ENCODE measurements around the gene CIC.
"Not testable (repeated sequence)": the region's sequence is repeated elsewhere in the genome, so short reads cannot be mapped to it uniquely, and the experiment has no call there.

Gene CIC

DNA sequence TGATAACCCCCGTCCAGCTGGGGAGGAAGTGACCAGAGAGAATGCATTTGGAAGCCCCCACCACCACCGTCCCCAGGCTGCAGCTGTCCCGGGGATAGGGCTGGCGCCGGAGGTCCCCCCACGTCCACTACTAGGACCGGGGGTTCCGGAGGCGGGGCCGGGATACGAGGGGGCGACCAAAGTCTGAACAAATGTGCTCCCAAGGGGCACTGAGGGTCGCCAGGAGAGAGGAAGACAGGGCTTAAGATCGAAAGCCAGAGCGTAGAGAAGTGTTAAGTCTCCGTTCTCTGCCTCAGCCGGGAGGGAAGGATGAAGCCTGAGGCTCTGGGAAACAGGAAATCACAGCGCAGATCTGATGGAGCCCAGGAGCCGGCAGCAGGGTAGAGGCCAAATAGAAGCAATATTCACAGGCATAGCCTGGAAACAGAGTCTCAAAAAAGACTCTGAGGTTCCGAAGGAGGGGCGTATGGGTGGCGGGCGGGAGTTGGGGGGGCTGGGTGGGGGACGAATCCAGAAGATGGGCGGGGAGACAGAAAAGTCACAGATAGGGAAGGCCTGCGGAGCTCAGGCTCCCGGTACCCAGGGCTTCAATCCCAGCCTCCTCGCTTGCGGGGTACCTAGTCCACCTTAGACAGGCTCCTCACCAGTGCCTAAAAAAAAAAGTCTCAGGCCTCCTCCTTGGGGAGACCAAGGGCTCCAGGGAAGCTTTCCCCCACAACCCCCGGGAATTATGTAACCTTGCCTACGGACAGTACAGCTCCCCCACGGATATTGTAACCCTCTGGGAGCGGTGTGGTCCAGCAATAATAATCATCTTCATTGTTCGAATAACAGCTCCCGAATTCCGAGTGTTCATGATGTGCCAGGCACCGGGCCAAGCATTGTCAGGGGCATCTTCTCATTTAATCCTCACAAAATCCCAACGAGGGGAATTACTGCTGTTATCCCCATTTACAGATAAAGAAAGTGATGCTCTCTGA, 13.0 kb upstream of the CIC start:
- FAIRE-seq = no peak

DNA sequence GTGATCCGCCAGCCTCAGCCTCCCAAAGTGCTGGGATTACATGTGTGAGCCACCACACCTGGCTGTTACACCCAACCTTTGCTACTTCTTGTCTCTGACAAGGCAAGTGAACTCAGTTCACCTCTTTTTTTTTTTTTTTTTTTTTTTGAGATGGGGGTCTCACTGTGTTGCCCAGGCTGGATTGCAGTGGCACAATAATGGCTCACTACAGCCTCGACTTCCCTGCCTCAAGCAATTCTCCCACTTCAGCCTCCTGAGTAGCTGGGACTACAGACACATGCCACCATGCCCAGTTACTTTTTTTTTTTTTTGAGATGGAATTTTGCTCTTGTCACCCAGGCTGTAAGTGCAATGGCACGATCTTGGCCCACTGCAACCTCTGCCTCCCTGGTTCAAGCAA, 11.2 kb upstream of the CIC start:
- not testable (repeated sequence) for FAIRE-seq

DNA sequence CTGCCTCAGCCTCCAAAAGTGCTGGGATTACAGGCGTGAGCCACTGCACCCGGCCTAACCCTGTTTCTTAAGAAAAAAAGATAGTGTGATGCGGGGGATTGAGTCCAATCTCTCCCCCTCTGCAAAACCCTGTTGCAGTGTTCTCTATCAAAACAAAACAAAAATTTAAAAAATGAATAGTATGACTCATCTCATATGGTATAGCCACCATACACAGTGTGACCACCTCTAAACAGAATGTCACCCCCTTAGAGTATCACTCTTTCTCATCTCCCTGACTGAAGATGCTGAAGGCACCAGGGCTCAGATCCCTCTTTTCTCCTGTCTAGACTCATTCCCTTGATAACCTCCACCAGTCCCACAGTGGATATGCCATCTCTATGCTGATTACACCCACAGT, 7.3 kb upstream of the CIC start:
- FAIRE-seq = no peak

DNA sequence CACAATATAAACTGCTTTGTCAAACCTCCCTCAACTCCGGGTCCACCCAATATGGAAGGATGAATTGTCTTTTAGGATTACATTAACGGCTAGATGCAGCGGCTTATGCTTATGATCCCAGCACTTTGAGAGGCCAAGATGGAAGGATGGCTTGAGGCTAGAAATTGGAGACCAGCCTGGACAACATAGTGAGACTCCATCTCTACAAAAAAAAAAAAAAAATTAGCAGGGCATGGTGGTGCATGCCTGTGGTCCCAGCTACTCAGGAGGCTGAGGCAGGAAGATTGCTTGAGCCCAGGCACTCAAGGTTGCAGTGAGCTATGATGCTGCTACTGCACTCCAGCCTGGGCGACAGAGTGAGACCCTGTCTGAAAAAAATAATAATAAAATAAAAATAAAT, 2.9 kb upstream of the CIC start:
- not testable (repeated sequence) for FAIRE-seq

DNA sequence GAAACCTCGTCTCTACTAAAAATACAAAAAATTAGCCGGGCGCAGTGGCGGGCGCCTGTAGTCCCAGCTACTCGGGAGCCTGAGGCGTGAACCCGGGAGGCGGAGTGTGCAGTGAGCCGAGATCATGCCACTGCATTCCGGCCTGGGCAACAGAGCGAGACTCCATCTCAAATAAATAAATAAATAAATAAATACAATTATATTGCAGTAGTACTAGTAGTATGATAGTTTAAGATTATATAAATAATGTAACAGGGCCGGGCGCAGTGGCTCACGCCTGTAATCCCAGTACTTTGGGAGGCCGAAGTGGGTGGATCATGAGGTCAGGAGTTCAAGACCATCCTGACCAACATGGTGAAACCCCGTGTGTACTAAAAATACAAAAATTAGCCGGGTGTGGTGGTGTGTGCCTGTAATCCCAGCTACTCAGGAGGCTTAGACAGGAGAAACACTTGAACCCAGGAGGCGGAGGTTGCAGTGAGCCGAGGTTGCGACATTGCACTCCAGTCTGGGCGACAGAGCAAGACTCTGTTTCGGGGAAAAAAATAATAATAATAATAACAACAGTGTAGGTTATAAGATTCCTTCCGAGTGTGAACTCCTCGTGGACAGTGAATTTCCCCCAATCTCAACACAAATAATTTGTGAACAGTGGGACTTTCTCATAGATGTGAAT, 2.0 kb upstream of the CIC start:
- not testable (repeated sequence) for FAIRE-seq

DNA sequence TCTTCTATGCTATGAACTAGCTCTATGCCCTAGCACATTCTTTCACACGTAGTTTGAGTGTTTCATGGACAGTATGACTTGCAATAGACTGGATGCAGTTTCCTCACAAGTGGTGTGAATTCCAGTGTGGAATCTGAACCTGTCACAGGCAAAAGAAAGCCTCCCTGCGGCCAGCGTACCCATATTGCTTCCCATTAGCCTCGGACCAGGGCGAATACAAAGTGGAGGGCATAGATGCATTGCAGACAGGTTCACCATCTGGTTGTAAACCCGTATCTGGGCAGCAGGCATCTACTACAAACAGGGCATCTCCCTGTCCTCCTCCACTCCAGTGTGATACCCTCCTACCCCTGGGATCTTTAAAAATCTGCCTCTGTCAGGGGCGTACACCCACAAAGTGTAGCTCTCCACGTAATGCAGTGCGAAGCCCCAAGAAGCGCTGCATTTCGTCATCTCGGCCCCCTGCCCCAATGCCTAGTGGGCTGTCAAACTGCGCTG, 1.4 kb upstream of the CIC start:
- FAIRE-seq = no peak

DNA sequence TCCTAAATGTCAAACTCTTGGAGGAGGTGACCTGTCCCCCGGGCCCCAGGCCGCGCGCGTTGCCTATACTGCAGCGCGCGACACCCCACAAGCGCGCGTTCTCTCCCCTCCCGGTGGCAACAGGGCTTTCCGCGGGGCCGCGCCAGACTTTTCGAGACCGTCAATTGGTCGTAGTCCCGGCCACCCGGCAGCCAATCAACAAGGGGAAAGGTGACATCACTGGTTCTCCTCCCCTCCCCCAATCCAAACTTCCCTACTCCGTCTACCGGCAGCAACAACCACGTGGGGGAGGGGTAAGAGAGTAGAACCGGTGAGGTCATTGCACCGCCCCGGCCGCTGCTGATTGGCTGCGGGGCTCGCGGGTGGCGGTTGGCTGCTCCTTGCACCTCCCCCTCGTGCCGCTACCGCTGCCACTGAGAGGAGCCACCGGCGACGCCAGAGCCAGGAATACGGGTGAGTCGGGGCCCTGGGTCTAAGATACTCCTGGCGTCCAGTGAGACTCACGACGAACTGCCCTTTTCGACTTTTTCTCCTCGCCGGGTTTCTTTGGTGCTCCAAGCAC, 829 bp upstream of the CIC start:
- FAIRE-seq = no peak

DNA sequence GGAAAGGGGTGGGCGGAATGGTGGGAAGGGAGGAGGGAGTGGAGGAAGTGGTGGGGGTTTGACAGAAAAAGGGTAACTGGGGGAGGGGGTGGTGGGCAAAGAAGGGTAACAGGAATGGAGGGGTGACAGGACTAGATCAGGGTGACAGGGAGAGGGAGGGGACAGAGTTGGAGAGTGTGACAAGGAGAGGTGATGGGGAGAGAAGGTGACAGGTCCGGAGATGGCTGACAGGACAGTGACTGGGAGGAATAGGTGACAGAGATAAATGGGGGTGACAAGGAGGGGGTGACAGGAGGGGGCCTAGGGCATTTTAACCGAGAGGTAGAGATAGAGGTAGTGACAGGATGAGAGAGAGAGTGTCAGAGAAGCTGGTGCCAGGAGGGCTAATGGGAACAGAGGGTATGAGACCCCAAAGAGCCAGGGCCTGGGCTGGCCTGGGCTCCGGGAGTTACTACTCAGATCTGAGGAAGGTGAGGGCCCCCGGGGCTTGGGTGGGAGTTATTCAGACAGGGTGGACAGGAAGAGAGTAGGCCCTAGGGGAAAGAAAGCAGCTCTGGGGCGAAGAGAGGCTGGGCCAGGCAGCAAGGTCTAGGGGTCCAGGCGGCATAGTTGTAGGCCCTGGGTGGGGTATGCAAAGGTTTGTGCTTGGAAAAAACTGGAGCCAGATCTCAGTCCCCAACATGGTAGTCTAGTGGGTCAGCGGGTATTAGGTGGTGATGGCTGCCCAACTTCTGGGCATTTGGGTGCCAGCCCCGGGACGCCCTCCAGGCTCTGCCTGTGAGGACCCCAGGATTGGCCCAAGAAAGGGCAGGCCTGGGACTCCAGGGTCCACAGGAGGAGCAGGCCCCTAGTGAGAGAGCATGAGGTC, 660 bp downstream of the CIC start:
- no peak for FAIRE-seq

DNA sequence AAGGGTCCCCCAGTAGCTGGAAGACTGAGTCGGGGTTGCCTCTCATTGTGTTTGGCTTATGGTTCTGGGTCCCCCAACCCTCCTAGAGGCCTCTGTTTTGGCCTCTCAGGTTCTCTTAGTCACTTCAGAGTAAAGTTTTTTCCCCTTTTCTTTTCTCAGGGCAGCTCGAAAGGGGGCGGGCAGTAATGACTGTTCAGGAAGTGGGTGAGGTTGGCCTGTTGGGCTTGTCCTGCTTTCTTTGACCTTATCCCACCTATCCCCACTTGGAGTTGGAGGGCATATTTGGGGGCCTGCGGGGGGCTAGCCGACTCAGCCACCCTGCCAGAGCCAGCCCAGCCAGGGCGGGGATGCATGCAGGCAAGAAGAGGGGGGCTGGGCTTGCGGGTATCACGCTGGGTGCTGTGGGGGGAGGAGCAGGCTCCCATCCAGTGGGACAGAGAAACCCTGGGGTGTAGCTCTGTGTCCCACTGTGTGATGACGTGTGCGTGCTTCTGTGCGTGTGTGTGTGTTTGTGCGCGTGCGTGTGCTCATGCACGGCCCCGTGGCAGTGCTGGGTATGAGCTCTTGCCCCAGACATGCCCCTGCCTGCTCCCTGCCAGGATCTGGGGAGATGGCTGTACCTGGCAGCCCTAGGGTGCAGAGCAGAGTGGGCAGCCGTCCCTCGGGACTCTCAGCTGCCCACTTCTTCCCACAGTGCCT, 1.4 kb downstream of the CIC start:
- no peak for FAIRE-seq

DNA sequence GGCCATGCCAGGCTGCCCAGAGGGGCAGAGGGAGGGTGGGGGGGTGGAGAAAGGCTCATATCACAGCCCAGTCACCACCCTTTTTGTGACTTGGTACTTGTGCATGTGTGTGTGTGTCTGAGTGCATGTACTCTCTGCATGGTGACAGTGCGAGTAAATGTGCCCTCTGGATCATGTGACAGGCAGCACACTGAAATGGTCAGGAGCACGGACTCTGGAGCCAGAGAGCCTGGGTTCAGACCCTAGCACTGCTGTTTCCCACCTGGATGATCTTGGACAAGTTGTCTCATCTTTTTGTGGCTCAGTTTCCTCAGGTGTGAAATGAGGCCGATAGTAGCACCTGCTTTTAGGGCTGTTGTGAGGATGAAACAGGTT, 2.0 kb downstream of the CIC start:
- no peak for FAIRE-seq

DNA sequence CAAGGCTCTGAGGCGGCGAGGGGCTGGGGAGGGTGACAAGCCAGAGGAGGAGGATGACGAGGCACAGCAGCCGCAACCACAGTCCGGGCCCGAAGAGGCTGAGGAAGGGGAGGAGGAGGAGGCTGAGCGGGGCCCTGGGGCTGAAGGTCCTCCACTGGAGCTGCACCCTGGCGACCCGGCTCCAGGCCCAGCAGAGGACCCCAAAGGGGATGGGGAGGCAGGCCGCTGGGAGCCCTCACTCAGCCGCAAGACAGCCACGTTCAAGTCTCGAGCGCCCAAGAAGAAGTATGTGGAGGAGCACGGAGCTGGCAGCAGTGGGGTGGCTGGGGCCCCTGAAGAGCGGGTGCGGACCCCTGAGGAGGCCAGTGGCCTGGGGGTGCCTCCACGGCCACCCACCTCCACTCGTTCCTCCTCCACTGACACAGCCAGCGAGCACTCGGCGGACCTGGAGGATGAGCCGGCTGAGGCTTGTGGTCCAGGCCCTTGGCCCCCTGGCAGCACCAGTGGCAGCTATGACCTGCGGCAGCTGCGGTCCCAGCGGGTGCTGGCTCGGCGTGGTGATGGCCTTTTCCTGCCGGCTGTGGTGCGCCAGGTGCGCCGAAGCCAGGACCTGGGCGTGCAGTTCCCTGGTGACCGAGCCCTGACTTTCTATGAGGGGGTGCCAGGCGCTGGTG, 2.9 kb downstream of the CIC start:
- no peak for FAIRE-seq

DNA sequence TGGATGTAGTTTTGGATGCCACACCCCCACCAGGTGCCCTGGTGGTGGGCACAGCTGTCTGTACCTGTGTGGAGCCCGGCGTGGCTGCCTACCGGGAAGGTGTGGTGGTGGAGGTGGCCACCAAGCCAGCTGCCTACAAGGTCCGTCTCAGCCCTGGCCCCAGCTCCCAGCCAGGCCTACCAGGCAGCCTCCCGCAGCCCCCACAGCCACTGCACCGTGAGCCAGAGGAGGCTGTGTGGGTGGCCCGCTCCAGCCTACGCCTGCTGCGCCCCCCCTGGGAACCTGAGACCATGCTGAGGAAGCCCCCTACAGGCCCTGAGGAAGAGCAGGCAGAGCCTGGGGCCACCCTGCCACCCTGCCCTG, 3.5 kb downstream of the CIC start:
- no peak for FAIRE-seq

DNA sequence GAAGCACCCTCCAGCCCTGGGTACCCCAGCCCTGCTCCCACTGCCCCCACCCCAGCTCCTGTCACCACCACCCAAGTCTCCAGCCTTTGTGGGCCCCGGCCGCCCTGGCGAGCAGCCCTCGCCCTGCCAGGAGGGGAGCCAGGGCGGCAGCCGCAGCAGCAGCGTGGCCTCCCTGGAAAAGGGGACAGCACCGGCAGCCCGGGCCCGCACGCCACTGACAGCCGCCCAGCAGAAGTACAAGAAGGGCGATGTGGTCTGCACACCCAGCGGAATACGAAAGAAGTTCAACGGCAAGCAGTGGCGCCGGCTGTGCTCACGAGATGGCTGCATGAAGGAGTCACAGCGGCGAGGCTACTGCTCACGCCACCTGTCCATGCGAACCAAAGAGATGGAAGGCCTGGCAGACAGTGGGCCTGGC, 3.9 kb downstream of the CIC start:
- no peak for FAIRE-seq

DNA sequence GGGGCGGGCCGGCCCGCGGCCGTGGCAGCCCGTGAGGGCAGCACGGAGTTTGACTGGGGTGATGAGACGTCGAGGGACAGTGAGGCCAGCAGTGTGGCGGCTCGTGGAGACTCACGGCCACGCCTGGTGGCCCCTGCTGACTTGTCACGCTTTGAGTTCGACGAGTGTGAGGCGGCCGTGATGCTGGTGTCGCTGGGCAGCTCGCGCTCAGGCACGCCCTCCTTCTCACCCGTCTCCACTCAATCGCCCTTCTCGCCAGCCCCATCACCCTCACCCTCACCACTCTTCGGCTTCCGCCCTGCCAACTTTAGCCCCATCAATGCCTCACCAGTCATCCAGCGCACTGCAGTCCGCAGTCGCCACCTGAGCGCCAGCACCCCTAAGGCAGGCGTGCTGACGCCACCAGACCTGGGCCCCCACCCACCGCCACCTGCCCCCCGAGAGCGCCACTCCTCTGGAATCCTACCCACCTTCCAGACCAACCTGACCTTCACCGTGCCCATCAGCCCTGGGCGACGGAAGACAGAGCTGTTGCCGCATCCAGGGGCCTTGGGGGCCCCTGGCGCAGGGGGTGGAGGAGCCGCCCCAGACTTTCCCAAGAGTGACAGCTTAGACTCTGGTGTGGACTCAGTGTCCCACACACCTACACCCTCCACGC, 4.5 kb downstream of the CIC start:
- FAIRE-seq = no peak

DNA sequence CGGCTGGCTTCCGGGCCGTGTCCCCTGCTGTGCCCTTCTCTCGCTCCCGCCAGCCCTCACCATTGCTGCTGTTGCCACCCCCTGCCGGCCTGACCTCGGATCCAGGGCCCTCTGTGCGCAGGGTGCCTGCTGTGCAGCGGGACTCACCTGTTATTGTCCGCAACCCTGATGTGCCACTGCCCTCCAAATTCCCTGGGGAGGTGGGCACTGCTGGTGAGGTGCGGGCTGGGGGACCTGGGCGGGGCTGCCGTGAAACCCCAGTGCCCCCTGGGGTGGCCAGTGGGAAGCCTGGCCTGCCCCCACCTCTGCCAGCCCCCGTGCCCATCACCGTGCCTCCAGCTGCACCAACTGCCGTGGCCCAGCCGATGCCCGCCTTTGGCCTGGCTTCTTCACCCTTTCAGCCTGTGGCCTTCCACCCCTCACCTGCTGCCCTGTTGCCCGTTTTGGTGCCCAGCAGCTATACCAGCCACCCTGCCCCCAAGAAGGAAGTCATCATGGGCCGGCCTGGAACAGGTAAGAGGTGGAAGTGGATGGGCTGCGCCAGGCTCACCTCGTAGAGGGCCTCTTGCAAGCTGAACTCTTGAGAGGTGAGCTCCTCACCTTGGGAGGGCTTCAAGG, 5.1 kb downstream of the CIC start:
- no peak for FAIRE-seq

DNA sequence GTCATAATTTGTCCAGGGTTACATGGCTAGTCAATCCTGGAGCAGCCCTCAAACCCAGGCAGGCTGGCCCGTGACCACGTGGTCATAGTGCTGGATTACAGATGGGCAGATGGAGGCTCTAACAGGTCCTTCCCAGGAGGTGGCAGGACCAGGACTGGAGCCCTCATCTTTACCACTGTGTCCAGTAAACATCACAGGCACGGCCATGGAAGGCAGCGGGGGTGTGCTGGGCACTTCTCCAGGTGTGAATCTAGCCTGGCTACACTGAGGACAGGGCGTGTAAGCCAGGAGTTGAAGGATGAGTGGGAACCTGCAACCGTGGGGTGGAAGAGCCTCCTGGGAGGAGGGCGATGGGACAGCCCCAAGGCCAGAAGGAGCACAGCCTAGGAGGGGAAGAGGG, 6.1 kb downstream of the CIC start:
- FAIRE-seq = no peak

DNA sequence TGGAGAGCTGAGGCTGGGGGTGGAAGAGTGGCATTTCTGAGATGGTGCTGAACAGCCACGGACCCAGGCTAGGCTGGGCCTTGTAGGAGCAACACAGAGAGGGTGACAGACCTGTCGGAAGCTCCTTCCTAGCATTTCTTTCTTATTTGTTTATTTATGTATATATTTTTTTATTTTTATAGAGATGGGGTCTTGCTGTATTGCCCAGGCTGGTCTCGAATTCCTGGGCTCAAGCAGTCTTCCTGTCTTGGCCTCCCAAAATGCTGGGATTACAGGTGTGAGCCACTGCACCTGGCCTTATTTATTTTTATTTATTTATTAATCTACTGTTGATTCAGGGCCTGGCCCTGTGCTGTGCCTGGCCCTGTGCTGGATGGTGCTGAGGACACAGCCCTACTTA, 6.5 kb downstream of the CIC start:
- no peak for FAIRE-seq

DNA sequence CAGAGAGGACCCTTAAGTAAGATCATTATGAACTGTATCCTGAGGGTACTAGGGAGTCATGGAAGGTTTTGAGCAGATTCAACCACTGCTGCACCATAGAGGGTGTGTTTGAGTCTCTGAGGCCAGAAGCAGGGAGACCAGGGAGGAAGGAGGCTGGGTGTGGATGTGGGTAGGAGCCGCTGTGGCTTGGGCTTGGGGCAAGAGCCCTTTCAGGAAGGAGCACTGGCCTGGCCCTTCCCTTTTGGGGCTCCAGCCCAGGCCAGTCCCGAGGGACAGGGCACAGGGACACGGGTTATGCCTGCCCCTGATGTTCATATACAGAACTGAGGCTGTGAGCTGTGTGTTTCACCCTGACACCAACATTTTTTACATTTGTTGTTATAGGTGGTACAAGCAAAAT, 7.2 kb downstream of the CIC start:
- FAIRE-seq = no peak

DNA sequence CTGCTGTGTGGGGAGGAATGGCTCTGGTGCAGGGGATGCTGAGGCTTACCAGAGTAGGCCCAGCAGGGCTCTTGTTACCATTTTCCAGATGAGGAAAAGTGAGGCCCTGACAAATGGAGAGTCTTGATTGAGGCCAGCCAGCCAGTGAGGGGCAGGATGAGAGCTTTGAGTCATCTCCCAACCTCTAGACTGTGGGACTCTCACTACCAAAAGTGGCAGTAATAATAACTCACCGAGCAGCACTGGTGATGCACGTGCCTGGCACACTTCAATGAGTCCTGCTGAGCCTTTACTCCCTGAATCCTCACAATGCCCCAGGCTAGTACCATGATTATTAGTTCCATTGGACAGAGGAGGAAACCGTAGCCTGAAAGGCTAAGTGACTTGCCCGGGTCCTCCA, 7.8 kb downstream of the CIC start:
- no peak for FAIRE-seq

DNA sequence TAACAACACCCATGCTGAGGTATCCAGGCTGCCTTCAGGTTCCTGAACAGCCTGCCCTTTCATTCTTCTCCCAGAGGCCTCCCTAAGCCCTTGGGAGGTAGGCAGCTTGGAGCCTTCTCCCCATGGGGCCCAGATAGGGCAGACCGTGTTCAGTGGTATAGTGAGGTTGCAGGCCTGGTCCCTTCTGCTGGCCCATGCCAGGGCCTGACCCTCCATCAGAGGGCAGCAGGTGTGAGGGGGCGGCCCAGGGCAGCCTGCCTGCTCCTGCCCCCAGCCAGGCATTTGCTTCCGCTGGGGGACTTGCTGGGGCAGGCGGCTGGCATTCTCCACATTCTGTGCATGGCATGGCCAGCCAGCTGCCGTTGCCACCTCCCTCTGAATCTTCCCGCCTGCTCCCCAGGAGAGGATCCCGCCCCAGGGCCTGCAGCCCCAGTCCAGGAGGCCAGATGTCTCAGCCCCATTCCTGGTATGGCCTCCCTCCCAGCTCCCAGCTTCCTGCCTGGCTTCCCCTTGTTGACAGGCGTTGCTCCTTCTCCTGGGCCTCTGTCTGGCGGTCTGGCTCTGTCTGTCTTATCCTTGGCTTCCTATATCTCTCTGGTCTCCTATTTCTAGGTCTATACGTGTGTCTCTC, 8.9 kb downstream of the CIC start:
- FAIRE-seq = no peak
